Measurements from ENCODE around the gene SLC10A6. TPM values are rescaled to one million over a fixed set of nuclear protein-coding genes. Genes with fewer than 3 reads are reported as not detected.

SLC10A6 gene
- total and polyA plus RNA-seq, 2 of the 13 experiments (the other 11 are each of a cell fraction or from before 2014, with no cell fraction given) = not detected

- no peak for TF ChIP-seq ZNF781 (CRISPR knock-in tag; IDR thresholded peaks at IDR 0.05; ENCODE audit: borderline replicate concordance, not compliant biosample characterization)
- no peak for TF ChIP-seq TARDBP (CRISPR knock-in tag; IDR thresholded peaks at IDR 0.05)
- TF ChIP-seq GABPA (IDR thresholded peaks at IDR 0.05; ENCODE audit: low read depth, low read length) = no peak
- no peak for TF ChIP-seq GABPA (CRISPR knock-in tag; IDR thresholded peaks at IDR 0.05; ENCODE audit: low read depth)
- TF ChIP-seq TEAD2 (CRISPR knock-in tag; IDR thresholded peaks at IDR 0.05) = no peak
- TF ChIP-seq ZNF816 (CRISPR knock-in tag; IDR thresholded peaks at IDR 0.05; ENCODE audit: borderline replicate concordance) = no peak
- TF ChIP-seq ZMYM4 (CRISPR knock-in tag; IDR thresholded peaks at IDR 0.05) = peak; percentile 72
- TF ChIP-seq ZNF574 (CRISPR knock-in tag; IDR thresholded peaks at IDR 0.05) = peak; percentile 66
- no peak for TF ChIP-seq GRHL1 (CRISPR knock-in tag; conservative IDR thresholded peaks at IDR 0.05)
- TF ChIP-seq ARNT2 (CRISPR knock-in tag; IDR thresholded peaks at IDR 0.05; ENCODE audit: low read depth) = 0 out of 2 replicates have a peak, but pooled peaks have one; percentile 37
- TF ChIP-seq HMGXB3 (CRISPR knock-in tag; IDR thresholded peaks at IDR 0.05; ENCODE audit: borderline replicate concordance) = no peak
- TF ChIP-seq CBX5 (CRISPR knock-in tag; IDR thresholded peaks at IDR 0.05; ENCODE audit: borderline replicate concordance) = no peak
- TF ChIP-seq ZBTB39 (CRISPR knock-in tag; IDR thresholded peaks at IDR 0.05) = no peak
- 0 out of 2 replicates have a peak, but pooled peaks have one; percentile 26 for TF ChIP-seq CCDC6 (CRISPR knock-in tag; IDR thresholded peaks at IDR 0.05)
- no peak for TF ChIP-seq ZNF569 (CRISPR knock-in tag; IDR thresholded peaks at IDR 0.05; ENCODE audit: borderline replicate concordance)
- peak; percentile 93 for TF ChIP-seq FOXA3 (CRISPR knock-in tag; IDR thresholded peaks at IDR 0.05)
- TF ChIP-seq ZBTB33 (CRISPR knock-in tag; IDR thresholded peaks at IDR 0.05) = no peak
Observed at GRCh38 chr4:86791126-86791525, 58.1 kb downstream of the SLC10A6 start (continued).
